DOHH2 (cell line): ENCODE measurements around the gene TP53I11.

Source experiments
- H3F3A ChIP-seq: fragments of 200-600 bp; sonication (generic), shearing (Covaris generic); 2 replicates; pipeline ENCODE4 v1.6.0; 2016; ENCODE audit warnings: antibody characterized with exemption, mild to moderate bottlenecking; ENCODE audit not compliant: control insufficient read depth, insufficient read depth
- H3K27ac ChIP-seq: fragments of 200-600 bp; sonication (generic); 2 replicates; pipeline ENCODE4 v1.5.1; 2014; ENCODE audit warnings: low read depth, mild to moderate bottlenecking, low read length, moderate library complexity
- H3K27me3 ChIP-seq: fragments of 200-600 bp; sonication (generic); 2 replicates; pipeline ENCODE4 v1.6.1; 2014; ENCODE audit warnings: mild to moderate bottlenecking, low read length, mixed read lengths; ENCODE audit not compliant: control insufficient read depth
- H3K36me3 ChIP-seq: fragments of 200-600 bp; sonication (generic); 2 replicates; pipeline ENCODE4 v1.6.1; 2014; ENCODE audit warnings: mild to moderate bottlenecking, low read length, moderate library complexity, mixed read lengths; ENCODE audit not compliant: control insufficient read depth
- H3K4me1 ChIP-seq: fragments of 200-600 bp; sonication (generic); 2 replicates; pipeline ENCODE4 v1.6.1; 2014; ENCODE audit warnings: mild to moderate bottlenecking, low read length, mixed read lengths; ENCODE audit not compliant: control insufficient read depth
- H3K4me2 ChIP-seq: fragments of 200-600 bp; sonication (generic); 2 replicates; pipeline ENCODE4 v1.6.0; 2014; ENCODE audit warnings: mild to moderate bottlenecking, low read length, moderate library complexity
- H3K4me3 ChIP-seq: fragments of 200-600 bp; sonication (generic); 2 replicates; pipeline ENCODE4 v1.5.1; 2014; ENCODE audit warnings: mild to moderate bottlenecking, low read length, mixed read lengths
- H3K79me2 ChIP-seq: fragments of 200-600 bp; sonication (generic); 2 replicates; pipeline ENCODE4 v1.6.1; 2014; ENCODE audit warnings: mild to moderate bottlenecking, low read length, mixed read lengths; ENCODE audit not compliant: control insufficient read depth
- H3K9me2 ChIP-seq: fragments of 200-600 bp; sonication (generic); replicated peaks from 2 replicates; pipeline ENCODE4 v1.6.1; 2014; ENCODE audit warnings: mild to moderate bottlenecking, low read length, mixed read lengths; ENCODE audit not compliant: control insufficient read depth
- H3K9me3 ChIP-seq: fragments of 200-600 bp; sonication (generic); 2 replicates; pipeline ENCODE4 v1.6.1; 2014; ENCODE audit warnings: antibody characterized with exemption, low read length, mixed read lengths; ENCODE audit not compliant: control insufficient read depth, insufficient read depth
- H4K20me1 ChIP-seq: fragments of 200-600 bp; sonication (generic); 2 replicates; pipeline ENCODE4 v1.6.0; 2014; ENCODE audit warnings: low read depth, mild to moderate bottlenecking, antibody characterized with exemption, low read length, moderate library complexity; ENCODE audit not compliant: control insufficient read depth, insufficient read depth
- EZH2phosphoT487 ChIP-seq: fragments of 200-600 bp; sonication (generic); IDR thresholded peaks from 2 replicates; pipeline ENCODE4 v1.6.1; 2017; ENCODE audit warnings: borderline replicate concordance, mild to moderate bottlenecking, antibody characterized with exemption, low read length, moderate library complexity, mixed read lengths
- TF ChIP-seq, protein P1 (sequence below): fragments of 200-600 bp; sonication (generic); IDR thresholded peaks from one replicate; pipeline ENCODE4 v1.5.1; 2014; ENCODE audit warnings: antibody characterized with exemption, mild to moderate bottlenecking, low read depth, low read length; ENCODE audit not compliant: poor library complexity, severe bottlenecking

The TP53I11 gene

DNA sequence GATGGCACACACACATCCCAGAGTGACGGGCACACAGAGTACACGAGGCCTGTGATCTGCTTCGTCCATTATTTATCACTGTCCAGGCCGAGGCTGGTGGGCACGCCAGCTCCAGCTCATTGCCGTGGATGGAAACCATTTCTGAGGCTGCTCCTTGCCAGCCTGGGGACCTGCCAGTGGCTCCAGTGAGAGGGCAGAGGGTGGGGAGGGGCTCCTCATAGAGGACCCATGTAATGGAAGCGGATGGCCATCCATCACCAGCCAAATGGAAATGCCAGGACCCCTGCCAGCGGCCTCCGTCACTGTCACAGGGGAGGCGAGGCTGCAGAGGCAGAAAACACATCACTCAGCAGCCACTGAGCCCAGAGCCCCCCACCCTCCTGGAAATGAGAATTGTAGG is 35.7 kb downstream of the TP53I11 start:
- Histone ChIP-seq H4K20me1 (no peaks in the 10 kb centered on the region), H3K9me2 (no peaks in the 10 kb centered on the region), H3F3A (no peaks in the 10 kb centered on the region; the same call in 1 of the 2 replicates), H3K4me1 (peaks cover 28% of the 10 kb centered on the region), H3K9me3 (no peaks in the 10 kb centered on the region), H3K4me2 (peak overlapping the region; percentile 50), H3K36me3 (no peaks in the 10 kb centered on the region), H3K4me3 (no peak overlapping the region), H3K27ac (0 out of 2 replicates have a peak overlapping the region, but pooled peaks have one; percentile 31), H3K27me3 (no peaks in the 10 kb centered on the region), H3K79me2 (no peaks in the 10 kb centered on the region)
- TF ChIP-seq, protein P1, sequence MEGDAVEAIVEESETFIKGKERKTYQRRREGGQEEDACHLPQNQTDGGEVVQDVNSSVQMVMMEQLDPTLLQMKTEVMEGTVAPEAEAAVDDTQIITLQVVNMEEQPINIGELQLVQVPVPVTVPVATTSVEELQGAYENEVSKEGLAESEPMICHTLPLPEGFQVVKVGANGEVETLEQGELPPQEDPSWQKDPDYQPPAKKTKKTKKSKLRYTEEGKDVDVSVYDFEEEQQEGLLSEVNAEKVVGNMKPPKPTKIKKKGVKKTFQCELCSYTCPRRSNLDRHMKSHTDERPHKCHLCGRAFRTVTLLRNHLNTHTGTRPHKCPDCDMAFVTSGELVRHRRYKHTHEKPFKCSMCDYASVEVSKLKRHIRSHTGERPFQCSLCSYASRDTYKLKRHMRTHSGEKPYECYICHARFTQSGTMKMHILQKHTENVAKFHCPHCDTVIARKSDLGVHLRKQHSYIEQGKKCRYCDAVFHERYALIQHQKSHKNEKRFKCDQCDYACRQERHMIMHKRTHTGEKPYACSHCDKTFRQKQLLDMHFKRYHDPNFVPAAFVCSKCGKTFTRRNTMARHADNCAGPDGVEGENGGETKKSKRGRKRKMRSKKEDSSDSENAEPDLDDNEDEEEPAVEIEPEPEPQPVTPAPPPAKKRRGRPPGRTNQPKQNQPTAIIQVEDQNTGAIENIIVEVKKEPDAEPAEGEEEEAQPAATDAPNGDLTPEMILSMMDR, result no peak
- no peak for TF ChIP-seq EZH2phosphoT487

GRCh38 chr11:44914105-44914504 is 36.6 kb downstream of the TP53I11 start:
- TF ChIP-seq, protein P1, result no peak
- TF ChIP-seq EZH2phosphoT487, result no peak
- no peak overlapping the region for H3K4me2 ChIP-seq
- no peaks in the 10 kb centered on the region for H3K9me3 ChIP-seq
- no peaks in the 10 kb centered on the region for H4K20me1 ChIP-seq
- no peak overlapping the region for H3K4me3 ChIP-seq
- H3K4me1 ChIP-seq, result peaks cover 28% of the 10 kb centered on the region
- H3K9me2 ChIP-seq, result no peaks in the 10 kb centered on the region
- no peaks in the 10 kb centered on the region for H3K36me3 ChIP-seq
- H3F3A ChIP-seq, result no peaks in the 10 kb centered on the region; the same call in 1 of the 2 replicates
- no peaks in the 10 kb centered on the region for H3K79me2 ChIP-seq
- H3K27ac ChIP-seq, result no peak overlapping the region
- no peaks in the 10 kb centered on the region for H3K27me3 ChIP-seq

DNA sequence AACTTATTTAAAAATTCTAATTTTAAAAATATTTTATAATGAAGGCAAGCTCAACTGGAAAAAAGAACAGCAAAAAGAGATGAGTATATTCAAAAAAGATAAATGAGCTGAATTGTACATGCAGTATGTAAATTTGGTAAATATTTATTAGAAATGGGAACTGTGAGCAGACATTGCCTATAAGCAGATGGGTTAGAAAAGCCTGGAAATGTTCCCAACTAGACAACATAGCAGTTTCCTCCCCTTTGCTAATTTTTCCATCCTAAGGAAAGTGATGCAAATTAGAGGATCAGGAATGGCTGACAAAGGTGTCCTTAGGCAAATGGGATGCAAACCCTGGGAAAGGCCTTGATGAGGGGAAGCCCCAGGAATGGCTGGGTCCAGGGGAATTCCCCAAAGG is 37.2 kb downstream of the TP53I11 start:
- Histone ChIP-seq H3K79me2 (no peaks in the 10 kb centered on the region), H3K9me3 (no peaks in the 10 kb centered on the region), H3K27me3 (no peaks in the 10 kb centered on the region), H3K4me3 (no peak overlapping the region), H3K4me1 (peaks cover 28% of the 10 kb centered on the region), H3K4me2 (no peak overlapping the region), H3F3A (no peaks in the 10 kb centered on the region; the same call in 1 of the 2 replicates), H3K27ac (no peak overlapping the region), H3K36me3 (no peaks in the 10 kb centered on the region), H3K9me2 (no peaks in the 10 kb centered on the region), H4K20me1 (no peaks in the 10 kb centered on the region)
- no peak for TF ChIP-seq EZH2phosphoT487
- TF ChIP-seq, protein P1, result no peak
